Measurements from ENCODE around the gene SFTPD. TPM values are rescaled to one million over a fixed set of nuclear protein-coding genes. Genes with fewer than 3 reads are reported as not detected.
"Not testable (repeated sequence)": the region's sequence is repeated elsewhere in the genome, so short reads cannot be mapped to it uniquely, and the experiment has no call there.

SFTPD gene
- total RNA-seq, 2 donors from 2014 or later = 0.33 to 1.6 TPM

DNA sequence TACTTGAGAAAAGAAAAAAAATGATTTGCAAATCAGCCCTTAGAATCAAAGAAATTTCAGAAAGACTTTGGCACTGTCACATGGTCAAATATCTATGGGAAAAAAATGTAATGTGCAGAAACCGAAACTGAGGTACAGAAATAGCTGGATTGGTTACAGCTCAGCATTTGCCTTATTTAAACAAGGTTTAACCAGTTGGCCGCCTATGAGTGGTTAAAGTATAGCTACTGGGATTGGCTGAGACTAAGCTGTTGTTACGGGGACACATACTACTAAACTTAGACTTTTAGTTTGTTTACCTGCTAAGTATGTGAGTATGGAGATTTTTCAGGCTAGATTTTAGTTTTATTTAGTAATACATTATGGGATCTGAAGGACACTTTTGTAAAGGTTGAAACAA, 38.6 kb downstream of the SFTPD start:
- H3K4me3 ChIP-seq = no peak overlapping the region
- H3K27me3 ChIP-seq = no peaks in the 10 kb centered on the region
- ATAC-seq (peak; percentile 79), DNase-seq (peak in 2 of 4 donors; percentile 36 to 37)
- WGBS, 2 donors = 28 to 50% methylated on average over 3 of the region's 3 CpGs
- TF ChIP-seq, protein P1, sequence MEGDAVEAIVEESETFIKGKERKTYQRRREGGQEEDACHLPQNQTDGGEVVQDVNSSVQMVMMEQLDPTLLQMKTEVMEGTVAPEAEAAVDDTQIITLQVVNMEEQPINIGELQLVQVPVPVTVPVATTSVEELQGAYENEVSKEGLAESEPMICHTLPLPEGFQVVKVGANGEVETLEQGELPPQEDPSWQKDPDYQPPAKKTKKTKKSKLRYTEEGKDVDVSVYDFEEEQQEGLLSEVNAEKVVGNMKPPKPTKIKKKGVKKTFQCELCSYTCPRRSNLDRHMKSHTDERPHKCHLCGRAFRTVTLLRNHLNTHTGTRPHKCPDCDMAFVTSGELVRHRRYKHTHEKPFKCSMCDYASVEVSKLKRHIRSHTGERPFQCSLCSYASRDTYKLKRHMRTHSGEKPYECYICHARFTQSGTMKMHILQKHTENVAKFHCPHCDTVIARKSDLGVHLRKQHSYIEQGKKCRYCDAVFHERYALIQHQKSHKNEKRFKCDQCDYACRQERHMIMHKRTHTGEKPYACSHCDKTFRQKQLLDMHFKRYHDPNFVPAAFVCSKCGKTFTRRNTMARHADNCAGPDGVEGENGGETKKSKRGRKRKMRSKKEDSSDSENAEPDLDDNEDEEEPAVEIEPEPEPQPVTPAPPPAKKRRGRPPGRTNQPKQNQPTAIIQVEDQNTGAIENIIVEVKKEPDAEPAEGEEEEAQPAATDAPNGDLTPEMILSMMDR (IDR thresholded peaks at IDR 0.05) = no peak
- TF ChIP-seq POLR2A (IDR thresholded peaks at IDR 0.05) = no peak
- peak overlapping the region in 3 of 4 donors; percentile 26 to 57 (median 56) for H3K27ac ChIP-seq
- H3K9me3 ChIP-seq = no peaks in the 10 kb centered on the region
- intact Hi-C loops (cut with DNase I) = no loop called here
- peaks cover 13% of the 10 kb centered on the region for H3K4me1 ChIP-seq
- no peaks in the 10 kb centered on the region for H3K36me3 ChIP-seq (replicated peaks in 1 of 2; ENCODE audit: insufficient read depth in 1 of 2, low read depth in 2 of 2)

DNA sequence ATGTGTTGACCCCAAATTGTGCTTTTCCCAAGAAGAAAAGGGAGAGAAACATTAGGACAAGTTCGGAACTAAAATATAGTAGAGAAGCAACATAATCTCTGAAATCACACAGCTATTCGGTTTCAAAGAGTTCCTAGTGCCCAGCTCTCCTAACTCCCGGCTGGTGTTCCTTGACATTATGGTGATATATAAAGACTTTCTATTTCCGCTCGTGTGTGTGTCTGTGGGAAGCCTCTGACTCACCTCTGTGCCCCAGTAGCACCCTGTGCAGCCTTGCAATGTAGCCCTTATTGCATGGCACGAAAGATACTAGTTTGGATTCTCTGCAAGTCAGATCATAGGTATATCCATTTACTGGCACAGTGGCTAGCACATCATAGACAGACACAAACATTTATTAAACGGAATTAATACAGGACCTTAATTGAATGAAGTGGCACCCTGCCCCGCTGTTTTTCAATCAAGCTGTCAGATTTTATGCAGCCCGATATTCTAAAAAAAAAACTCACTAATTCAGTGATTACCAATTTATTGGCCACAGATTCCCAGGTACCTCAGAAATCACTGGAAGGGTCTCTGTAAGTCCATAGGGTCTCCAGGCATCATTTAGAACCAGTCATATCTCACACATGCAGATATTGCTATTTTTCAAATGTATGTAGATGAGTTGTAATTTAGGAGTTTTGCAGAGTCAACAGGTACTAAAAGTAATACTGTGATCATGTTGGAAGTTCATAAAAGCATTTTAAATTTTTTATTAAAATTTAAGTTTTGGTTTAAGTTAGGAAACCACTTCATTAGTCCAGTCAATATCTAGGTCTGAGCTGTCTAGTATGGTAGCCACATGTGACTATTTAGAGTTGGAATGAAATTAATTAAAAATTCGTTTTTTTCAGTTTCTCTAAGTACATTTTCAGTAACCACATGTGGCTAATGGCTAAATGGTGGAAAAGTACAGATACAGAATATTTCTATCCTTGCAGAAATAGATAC, 43.3 kb downstream of the SFTPD start:
- 9 to 11% methylated on average over 10 of the region's 10 CpGs for WGBS, 2 donors
- Histone ChIP-seq H3K27ac (peak overlapping the region; percentile 74 to 87 (median 82)), H3K4me3 (peak overlapping the region; percentile 51 to 78), H3K36me3 (replicated peaks in 1 of 2; ENCODE audit: insufficient read depth in 1 of 2, low read depth in 2 of 2) (no peaks in the 10 kb centered on the region), H3K4me1 (peaks cover 20% of the 10 kb centered on the region), H3K27me3 (no peaks in the 10 kb centered on the region), H3K9me3 (no peaks in the 10 kb centered on the region)
- intact Hi-C loops (cut with DNase I) = no loop called here
- ATAC-seq (peak; percentile 58), DNase-seq (peak in 3 of 4 donors; percentile 33 to 43 (median 34))
- no peak for TF ChIP-seq POLR2A (IDR thresholded peaks at IDR 0.05)
- TF ChIP-seq, protein P1 (IDR thresholded peaks at IDR 0.05) = no peak

DNA sequence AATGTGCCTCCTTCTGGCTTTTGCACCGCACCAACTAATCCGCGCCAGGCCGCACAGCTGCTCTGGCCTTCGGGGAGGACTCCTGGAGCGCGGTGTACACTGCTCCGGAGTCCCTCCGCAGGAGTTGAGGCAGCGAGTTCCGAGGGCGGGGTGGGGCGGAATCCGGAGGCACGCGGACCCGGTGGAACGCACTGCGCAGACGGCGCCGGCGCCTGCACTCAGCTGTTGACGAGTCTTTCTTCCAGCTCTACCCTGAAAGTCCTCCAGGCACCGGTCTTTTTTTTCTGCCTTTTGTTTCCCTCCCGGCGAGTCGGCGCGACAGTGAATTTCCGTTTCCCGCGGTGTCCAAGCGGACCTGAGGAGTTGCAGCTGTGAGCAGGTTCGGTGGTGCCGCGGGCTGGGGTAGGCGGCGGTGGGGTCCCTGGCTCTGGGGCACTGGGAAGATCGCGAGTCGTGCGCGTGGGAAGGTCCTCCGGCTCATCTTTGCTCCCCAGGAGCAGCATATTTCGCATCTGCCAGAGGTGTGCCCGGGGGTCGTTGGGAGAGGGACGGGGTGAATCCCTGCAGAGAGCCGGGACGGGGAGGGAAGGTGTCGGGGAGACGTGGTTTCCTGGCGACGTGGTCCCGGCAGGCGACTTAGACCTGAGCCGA, 44.1 kb downstream of the SFTPD start:
- 1% methylated on average over 27 to 58 of the region's 58 CpGs for WGBS, 2 donors
- peak overlapping the region; percentile 51 to 78 for H3K4me3 ChIP-seq

DNA sequence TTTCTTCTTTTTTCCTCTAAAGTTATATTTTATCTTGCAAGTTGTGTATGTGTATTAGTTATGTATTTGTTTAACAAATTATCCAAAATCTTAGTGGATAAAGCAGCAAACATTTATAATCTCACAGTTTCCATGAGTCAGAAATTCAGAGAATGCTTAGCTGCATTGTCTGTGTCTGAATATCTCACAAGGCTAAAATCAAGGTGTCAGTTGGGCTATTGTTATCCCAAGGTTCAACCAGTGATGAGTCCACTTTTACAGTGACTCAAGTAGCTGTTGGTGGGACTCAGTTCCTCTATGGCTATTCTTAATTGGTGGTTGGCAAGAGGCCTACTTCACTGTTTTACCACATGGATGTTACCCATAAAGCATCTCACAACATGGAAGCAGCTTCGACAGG, 47.3 kb downstream of the SFTPD start:
- H3K4me3 ChIP-seq; H3K27ac ChIP-seq; H3K9me3 ChIP-seq; H3K36me3 ChIP-seq (replicated peaks in 1 of 2; ENCODE audit: insufficient read depth in 1 of 2, low read depth in 2 of 2); DNase-seq; intact Hi-C loops (cut with DNase I); H3K4me1 ChIP-seq; H3K27me3 ChIP-seq; ATAC-seq: not testable (repeated sequence)
- WGBS, 2 donors = 83 to 94% methylated on average over 1 of the region's 1 CpG

More for the DNA sequence above, 44.1 kb downstream of the SFTPD start:
- no peaks in the 10 kb centered on the region for H3K27me3 ChIP-seq
- ATAC-seq (peak; percentile 92), DNase-seq (peak; percentile 77 to 83 (median 80))
- H3K36me3 ChIP-seq (replicated peaks in 1 of 2; ENCODE audit: insufficient read depth in 1 of 2, low read depth in 2 of 2) = no peaks in the 10 kb centered on the region
- peaks cover 17% of the 10 kb centered on the region for H3K4me1 ChIP-seq
- intact Hi-C loops (cut with DNase I) = no loop called here
- peak overlapping the region; percentile 74 to 87 (median 82) for H3K27ac ChIP-seq
- TF ChIP-seq POLR2A (IDR thresholded peaks at IDR 0.05) = peak; percentile 32 to 72 (median 60)
- TF ChIP-seq, protein P1 (IDR thresholded peaks at IDR 0.05) = no peak
- H3K9me3 ChIP-seq = no peaks in the 10 kb centered on the region
